Aorta (tissue), 5 donors: ENCODE data around the gene FBXO34. TPM values are rescaled to one million over a fixed set of nuclear protein-coding genes. Genes with fewer than 3 reads are reported as not detected.

Experiments used
- ATAC-seq: fragments of 200-7000 bp; cut with Tn5 transposase; one replicate; pipeline ENCODE4 v1.9.1; 2022; ENCODE audit warnings: moderate library complexity; ENCODE audit not compliant: low FRiP score
- DNase-seq, 2 donors: peaks; one replicate each; pipeline ENCODE4 v3.0.0-alpha.2; 2020
- H3K27ac ChIP-seq, 2 donors: one replicate each; pipeline ENCODE4 v1.5.1; 2013; ENCODE audit warnings: low read length in 2 of 2, mild to moderate bottlenecking in 2 of 2, moderate library complexity in 2 of 2, control low read depth in 1 of 2, inconsistent platforms in 1 of 2, low read depth in 1 of 2
- H3K27me3 ChIP-seq, 2 donors: one replicate each; pipeline ENCODE4 v1.6.1; 2013; ENCODE audit warnings: control low read depth in 1 of 2, low read length in 1 of 2, mild to moderate bottlenecking in 1 of 2, moderate library complexity in 1 of 2; ENCODE audit not compliant: insufficient read depth in 2 of 2, control insufficient read depth in 1 of 2
- H3K36me3 ChIP-seq, 2 donors: one replicate each; pipeline ENCODE4 v1.6.1; 2013; ENCODE audit warnings: control low read depth in 1 of 2, low read length in 1 of 2, mild to moderate bottlenecking in 1 of 2; ENCODE audit not compliant: insufficient read depth in 2 of 2, control insufficient read depth in 1 of 2
- H3K4me1 ChIP-seq, 2 donors: one replicate each; pipeline ENCODE4 v1.6.1; 2013; ENCODE audit warnings: low read length in 2 of 2, control low read depth in 1 of 2, mild to moderate bottlenecking in 1 of 2, moderate library complexity in 1 of 2; ENCODE audit not compliant: insufficient read depth in 2 of 2, control insufficient read depth in 1 of 2
- H3K4me3 ChIP-seq, 2 donors: one replicate each; pipeline ENCODE4 v1.5.1; 2013; ENCODE audit warnings: low read length in 2 of 2, control low read depth in 1 of 2, mild to moderate bottlenecking in 1 of 2
- H3K9me3 ChIP-seq: one replicate; pipeline ENCODE4 v1.6.1; 2013; ENCODE audit warnings: mild to moderate bottlenecking, low read length; ENCODE audit not compliant: control insufficient read depth
- WGBS, 2 donors: extraction: QIAGEN DNeasy Blood & Tissue Kit; methylation state at CpG; one replicate each; pipeline ENCODE4 v1.1.7; 2013; 5-methylcytosine and 5-hydroxymethylcytosine counted together
- intact Hi-C, 2 donors: fragments of 100-400 bp; cut with DNase I; formaldehyde crosslinking; loops; one replicate each; pipeline versions ENCODE4 v1.14.2 to v1.15.0; 2022
- long read RNA-seq, 2 donors: library from polyadenylated mRNA; unstranded; transcript quantifications; one replicate each; pipeline ENCODE4 v2.0.0, GENCODE V29; 2020 to 2021
- polyA plus RNA-seq, 2 donors: library from polyadenylated mRNA; stranded (reverse); fragments of 200-250 nt; gene quantifications; one replicate each; pipeline ENCODE4 v1.2.3, GENCODE V29; 2013
- total RNA-seq, 2 donors: library from RNA; stranded (reverse); fragmentation: NEBNext Ultra II Directional; extraction: Animal tissue kit (Norgen Biotek cat#: 25700); gene quantifications; one replicate each; pipeline ENCODE4 v1.2.1, GENCODE V29; 2021
- donor health status: healthy with polysubstance abuse.
- donor health status: Bipolar disorder and iron deficiency.
- donor health status: DM: no; HTN: no; CAD: no.
- donor health status: DM: no; HTN: no; CAD: no.
- donor health status: DM: yes; HTN: yes; CAD: no.

FBXO34 gene
- total RNA-seq: 10 to 100 TPM; 22.2 to 23.1 TPM
- polyA plus RNA-seq: 1 to 10 TPM; 7.8 to 9.2 TPM
- long read RNA-seq, donor 1, transcript FBXO34-201 (2 exons, 3,464 nt): major isoform, 13 of 24 reads
- long read RNA-seq, donor 1, partial matches to known transcripts: 4 of 24 reads
- long read RNA-seq, donor 1, other reads (novel, unspliced or antisense): 7 of 24 reads
- long read RNA-seq, donor 2, transcript FBXO34-201 (2 exons, 3,464 nt): major isoform, 14 of 24 reads
- long read RNA-seq, donor 2, partial matches to known transcripts: 3 of 24 reads
- long read RNA-seq, donor 2, other reads (novel, unspliced or antisense): 7 of 24 reads

DNA sequence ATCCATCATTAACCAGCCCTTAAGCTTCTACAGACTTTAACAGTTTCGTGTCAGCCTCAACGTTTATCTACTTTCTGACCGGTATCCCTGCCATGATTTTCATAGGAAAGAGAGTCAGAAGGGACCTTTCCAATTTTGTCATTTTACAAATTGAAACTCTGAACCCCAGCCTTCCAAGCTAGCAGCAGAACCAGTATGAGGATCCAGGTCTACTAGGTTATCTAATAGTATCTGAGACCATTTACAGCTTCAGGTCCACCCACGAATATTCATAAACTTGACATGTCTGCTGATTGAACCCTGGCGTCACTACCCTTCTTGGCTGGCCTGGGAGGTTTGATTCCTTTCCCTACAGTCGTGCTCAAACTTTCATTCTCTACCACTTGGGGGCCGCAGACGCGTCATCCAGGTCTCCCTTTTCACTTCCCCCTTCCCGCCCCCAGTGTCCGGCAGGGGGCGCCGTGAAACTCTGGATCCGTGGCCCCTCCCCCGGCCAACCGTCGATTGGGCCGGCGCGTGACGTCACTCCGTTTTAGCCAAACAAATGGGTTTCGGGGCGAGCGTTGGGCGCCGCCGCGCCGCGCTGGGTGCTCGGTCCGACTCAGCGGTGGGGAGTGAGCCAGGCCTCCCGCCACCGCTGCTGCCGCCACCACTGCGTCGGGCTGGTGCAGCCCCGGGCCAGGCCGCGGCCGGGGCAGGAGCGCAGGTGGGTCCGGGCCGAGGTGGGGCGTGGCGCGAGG is at the start of gene FBXO34:
TSS of gene FBXO34 (plus strand) at position 590 of the 740 bp plus-strand sequence. CDS start 78,970 bp downstream, outside the sequence.
- Histone ChIP-seq H3K27ac (peak within 1 kb of the TSS; percentile 7 to 64), H3K4me1 (peaks cover 3 to 5% of the 10 kb centered on the region in 2 donors), H3K9me3 (no peaks in the 10 kb centered on the region), H3K36me3 (no peaks in the 10 kb centered on the region), H3K4me3 (peak within 1 kb of the TSS; percentile 60 to 79), H3K27me3 (no peaks in the 10 kb centered on the region)
- WGBS, 2 donors: 1% methylated on average over 40 to 49 of the region's 49 CpGs
- ATAC-seq (peak; percentile 98), DNase-seq (peak; percentile 99 to 100)
- intact Hi-C loops: loop anchor here (5.0 to 10.0 kb wide), 2 partner anchors 81 to 144 kb away; partner anchors contain the start of gene ATG14 (in 1 of the 2)

- H3K27me3 ChIP-seq: no peaks in the 10 kb centered on the region
- no peak for ATAC-seq
- H3K36me3 ChIP-seq: no peaks in the 10 kb centered on the region
- H3K27ac ChIP-seq: no peak overlapping the region
- no peak for DNase-seq
- peaks cover 0 to 2% of the 10 kb centered on the region in 2 donors for H3K4me1 ChIP-seq
- intact Hi-C loops: no loop called here
- H3K9me3 ChIP-seq: no peaks in the 10 kb centered on the region
- H3K4me3 ChIP-seq: no peak overlapping the region
These were observed 49.3 kb upstream of the FBXO34 start for GRCh38 chr14:55221968-55222367.

DNA sequence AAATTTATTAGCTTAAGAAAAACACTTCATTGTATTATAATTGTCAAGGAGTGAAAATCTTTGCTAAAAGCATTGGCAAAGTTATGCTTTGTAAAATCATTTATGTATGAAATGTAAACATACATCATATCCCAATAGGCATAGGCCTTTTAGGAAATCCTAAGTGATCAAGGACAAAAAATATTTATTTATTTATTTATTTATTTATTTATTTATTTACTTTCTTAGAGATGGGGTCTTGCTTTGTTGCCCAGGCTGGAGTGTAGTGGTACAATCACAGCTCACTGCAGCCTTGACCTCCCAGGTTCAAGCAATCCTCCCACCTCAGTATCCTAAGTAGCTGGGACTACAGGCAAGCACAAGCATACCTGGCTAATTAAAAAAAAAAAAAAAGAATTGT is 47.9 kb upstream of the FBXO34 start:
- Histone ChIP-seq H3K27ac (no peak overlapping the region), H3K27me3 (no peaks in the 10 kb centered on the region), H3K4me3 (no peak overlapping the region), H3K9me3 (no peaks in the 10 kb centered on the region), H3K36me3 (no peaks in the 10 kb centered on the region), H3K4me1 (peaks cover 0 to 2% of the 10 kb centered on the region in 2 donors)
- ATAC-seq (no peak), DNase-seq (no peak)
- intact Hi-C loops: no loop called here

GRCh38 chr14:55228261-55228660 is 43.0 kb upstream of the FBXO34 start:
- ATAC-seq (no peak), DNase-seq (no peak)
- Histone ChIP-seq H3K4me1 (no peaks in the 10 kb centered on the region), H3K9me3 (no peaks in the 10 kb centered on the region), H3K4me3 (no peak overlapping the region), H3K27me3 (no peaks in the 10 kb centered on the region), H3K27ac (no peak overlapping the region), H3K36me3 (no peaks in the 10 kb centered on the region)
- intact Hi-C loops: no loop called here
- WGBS, 2 donors: 81 to 85% methylated on average over 2 of the region's 2 CpGs

GRCh38 chr14:55233591-55233990 is 37.6 kb upstream of the FBXO34 start:
- intact Hi-C loops: no loop called here
- no peak overlapping the region for H3K27ac ChIP-seq
- no peak for ATAC-seq
- WGBS, 2 donors: 36 to 42% methylated on average over 3 of the region's 3 CpGs
- H3K4me1 ChIP-seq: no peaks in the 10 kb centered on the region
- H3K9me3 ChIP-seq: no peaks in the 10 kb centered on the region
- DNase-seq: no peak
- no peaks in the 10 kb centered on the region for H3K27me3 ChIP-seq
- no peaks in the 10 kb centered on the region for H3K36me3 ChIP-seq
- no peak overlapping the region for H3K4me3 ChIP-seq

GRCh38 chr14:55238019-55238680 is 33.1 kb upstream of the FBXO34 start:
- WGBS, 2 donors: 88 to 90% methylated on average over 12 of the region's 12 CpGs
- no peaks in the 10 kb centered on the region for H3K9me3 ChIP-seq
- no peaks in the 10 kb centered on the region for H3K27me3 ChIP-seq
- H3K27ac ChIP-seq: no peak overlapping the region
- intact Hi-C loops: no loop called here
- no peaks in the 10 kb centered on the region for H3K36me3 ChIP-seq
- H3K4me3 ChIP-seq: no peak overlapping the region
- ATAC-seq: no peak
- DNase-seq: no peak
- no peaks in the 10 kb centered on the region for H3K4me1 ChIP-seq

DNA sequence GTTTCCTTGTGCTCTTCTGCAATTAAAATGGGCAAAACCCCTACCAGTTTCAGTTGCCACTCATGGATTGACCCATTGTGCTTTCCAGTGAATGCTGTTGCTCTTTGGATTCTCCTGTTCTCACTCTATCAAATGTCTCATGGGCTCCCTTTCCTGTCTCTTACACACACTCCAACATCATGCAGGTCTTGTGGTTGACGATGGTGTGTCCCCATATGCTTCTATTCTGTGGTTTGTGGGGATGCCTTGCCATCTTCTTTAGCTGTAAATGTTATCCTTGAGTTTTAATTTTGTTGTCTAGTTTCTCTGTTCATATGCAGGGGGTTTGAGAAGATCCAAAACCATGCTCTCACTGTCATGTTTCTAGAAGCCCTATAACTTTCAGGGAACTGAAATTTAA is 31.9 kb upstream of the FBXO34 start:
- Histone ChIP-seq H3K4me1 (no peaks in the 10 kb centered on the region), H3K9me3 (no peaks in the 10 kb centered on the region), H3K36me3 (no peaks in the 10 kb centered on the region), H3K27ac (no peak overlapping the region), H3K4me3 (no peak overlapping the region), H3K27me3 (no peaks in the 10 kb centered on the region)
- WGBS, 2 donors: 85 to 100% methylated on average over 1 of the region's 1 CpG
- intact Hi-C loops: no loop called here
- ATAC-seq: no peak
- DNase-seq: no peak

- ATAC-seq (no peak), DNase-seq (peak in 1 of 2 donors; percentile 74)
- WGBS, 2 donors: 32 to 35% methylated on average over 30 to 33 of the region's 33 CpGs
- H3K27ac ChIP-seq: no peak overlapping the region
- intact Hi-C loops: loop anchor here (10.0 kb wide), 2 partner anchors 114 to 184 kb away; no protein-coding TSS in a partner anchor
- H3K4me1 ChIP-seq: no peaks in the 10 kb centered on the region
- no peak overlapping the region for H3K4me3 ChIP-seq
- H3K9me3 ChIP-seq: no peaks in the 10 kb centered on the region
- no peaks in the 10 kb centered on the region for H3K27me3 ChIP-seq
- no peaks in the 10 kb centered on the region for H3K36me3 ChIP-seq
These were observed 30.6 kb upstream of the FBXO34 start for GRCh38 chr14:55240526-55241178.
